SK-N-SH (cell line): ENCODE measurements around the gene HS1BP3. TPM values are rescaled to one million over a fixed set of nuclear protein-coding genes. Genes with fewer than 3 reads are reported as not detected.

Experiments
- CTCF ChIA-PET: fragments of 300-600, 350-600 bp; formaldehyde crosslinking; extraction: SDS; loops from one replicate; lab custom pipeline; 2021; lab: Yijun Ruan, JAX
- POLR2A ChIA-PET: fragments of 350-600 bp; sonication (Branson Sonifier 250); formaldehyde crosslinking; extraction: SDS; loops from one replicate; lab custom pipeline; 2020; ENCODE audit warnings: antibody characterized with exemption, inconsistent platforms; lab: Yijun Ruan, JAX
- DNase-seq: peaks from one replicate; pipeline ENCODE4 v3.0.0; 2012
- H2AFZ ChIP-seq: fragments of 200-600 bp; sonication (generic); 2 replicates; pipeline ENCODE4 v1.8.1; 2016; ENCODE audit warnings: antibody characterized with exemption, mild to moderate bottlenecking, low read depth
- H3F3A ChIP-seq: fragments of 200-600 bp; sonication (generic); replicated peaks from 2 replicates; pipeline ENCODE3; 2016; ENCODE audit warnings: antibody characterized with exemption, mild to moderate bottlenecking; ENCODE audit not compliant: insufficient read depth
- H3K27ac ChIP-seq, 2 experiments: fragments of 200-500 bp in 1 of 2; fragments of 200-600 bp in 1 of 2; sonication (Bioruptor generic) in 1 of 2; sonication (generic), shearing (Covaris generic) in 1 of 2; 2 replicates each; pipeline versions ENCODE4 v1.5.1 to v1.6.1; 2014 to 2016; ENCODE audit warnings: low read depth in 2 of 2, inconsistent platforms in 1 of 2, low read length in 1 of 2, mild to moderate bottlenecking in 1 of 2, mixed read lengths in 1 of 2
- H3K27me3 ChIP-seq: fragments of 200-600 bp; sonication (generic), shearing (Covaris generic); 2 replicates; pipeline ENCODE4 v1.6.1; 2016; ENCODE audit warnings: mixed run types; ENCODE audit not compliant: insufficient read depth
- H3K36me3 ChIP-seq, 2 experiments: fragments of 200-500 bp in 1 of 2; fragments of 200-600 bp in 1 of 2; sonication (Bioruptor generic) in 1 of 2; sonication (generic) in 1 of 2; replicated peaks in 1 of 2; 2 replicates each; pipeline versions ENCODE3 to v1.5.1; 2014 to 2016; ENCODE audit warnings: low read length in 1 of 2, mild to moderate bottlenecking in 1 of 2; ENCODE audit not compliant: insufficient read depth in 2 of 2, control insufficient read depth in 1 of 2
- H3K4me1 ChIP-seq, 2 experiments: fragments of 200-500 bp in 1 of 2; fragments of 200-600 bp in 1 of 2; sonication (Bioruptor generic) in 1 of 2; sonication (generic), shearing (Covaris generic) in 1 of 2; 2 replicates each; pipeline versions ENCODE4 v1.5.1 to v1.6.1; 2014 to 2016; ENCODE audit warnings: low read depth in 1 of 2, low read length in 1 of 2, mixed run types in 1 of 2; ENCODE audit not compliant: insufficient read depth in 2 of 2, control insufficient read depth in 1 of 2
- H3K4me2 ChIP-seq: fragments of 200-600 bp; sonication (generic), shearing (Covaris generic); 2 replicates; pipeline ENCODE4 v1.6.1; 2017; ENCODE audit warnings: mixed run types
- H3K4me3 ChIP-seq, 2 experiments: fragments of 200-500 bp in 1 of 2; fragments of 200-600 bp in 1 of 2; sonication (Bioruptor generic) in 1 of 2; sonication (generic), shearing (Covaris generic) in 1 of 2; 2 replicates each; pipeline versions ENCODE4 v1.5.1 to v1.8.1; 2014 to 2016; ENCODE audit warnings: low read depth in 2 of 2, inconsistent platforms in 1 of 2, low read length in 1 of 2, mild to moderate bottlenecking in 1 of 2, mixed read lengths in 1 of 2, moderate library complexity in 1 of 2
- H3K79me2 ChIP-seq: fragments of 200-600 bp; sonication (generic); 2 replicates; pipeline ENCODE4 v1.8.1; 2017; ENCODE audit warnings: mild to moderate bottlenecking; ENCODE audit not compliant: insufficient read depth
- H3K9ac ChIP-seq: fragments of 200-600 bp; sonication (generic); 2 replicates; pipeline ENCODE4 v1.6.1; 2017; ENCODE audit warnings: mixed run types
- H3K9me2 ChIP-seq: fragments of 200-600 bp; sonication (generic); 2 replicates; pipeline ENCODE4 v1.6.1; 2017; ENCODE audit warnings: mixed run types
- H3K9me3 ChIP-seq: fragments of 200-600 bp; sonication (generic); 2 replicates; pipeline ENCODE4 v1.6.1; 2017; ENCODE audit warnings: mixed run types, mild to moderate bottlenecking, moderate library complexity
- H4K20me1 ChIP-seq: fragments of 200-600 bp; sonication (generic); 2 replicates; pipeline ENCODE4 v1.6.1; 2017; ENCODE audit warnings: mild to moderate bottlenecking, mixed run types; ENCODE audit not compliant: insufficient read depth
- EP300 ChIP-seq, 2 experiments: IDR thresholded peaks; 2 replicates each; pipeline versions ENCODE4 v1.4.0 to v1.6.1; 2012; ENCODE audit warnings: borderline replicate concordance in 1 of 2, low read depth in 1 of 2, low read length in 1 of 2
- FOSL2 ChIP-seq: IDR thresholded peaks from 2 replicates; pipeline ENCODE4 v1.4.0; 2012; ENCODE audit warnings: low read depth, mild to moderate bottlenecking, moderate library complexity, borderline replicate concordance
- FOXJ3 ChIP-seq: sonication (generic); formaldehyde crosslinking; IDR thresholded peaks from 2 replicates; pipeline ENCODE4 v1.5.1; 2020; ENCODE audit warnings: mild to moderate bottlenecking, missing genetic modification reagents
- JUND ChIP-seq: IDR thresholded peaks from 2 replicates; pipeline ENCODE4 v1.4.0; 2012
- MEF2A ChIP-seq: IDR thresholded peaks from 2 replicates; pipeline ENCODE4 v1.4.0; 2012; ENCODE audit warnings: low read depth, borderline replicate concordance
- MXI1 ChIP-seq: IDR thresholded peaks from 2 replicates; pipeline ENCODE4 v1.6.1; 2012; ENCODE audit warnings: mild to moderate bottlenecking, low read depth, low read length, improper control_type of control experiment
- NFIC ChIP-seq: IDR thresholded peaks from 2 replicates; pipeline ENCODE4 v1.4.0; 2012; ENCODE audit warnings: borderline replicate concordance
- NRF1 ChIP-seq: IDR thresholded peaks from 2 replicates; pipeline ENCODE4 v1.6.1; 2012; ENCODE audit warnings: low read depth, mild to moderate bottlenecking, low read length
- TAF1 ChIP-seq: IDR thresholded peaks from 2 replicates; pipeline ENCODE4 v1.6.1; 2012; ENCODE audit warnings: low read depth, mild to moderate bottlenecking, low read length, moderate library complexity, borderline replicate concordance
- TCF12 ChIP-seq: IDR thresholded peaks from 2 replicates; pipeline ENCODE4 v1.4.0; 2012
- WGBS: methylation state at CpG from one replicate; pipeline ENCODE4 v1.1.6; 2017; ENCODE audit warnings: low lambda C conversion rate; 5-methylcytosine and 5-hydroxymethylcytosine counted together
- polyA plus RNA-seq, 3 experiments: library from polyadenylated mRNA; depleted of rRNA; stranded (reverse); fragments of >200 nt; gene quantifications; 2 replicates each; pipeline ENCODE4 v1.2.3, GENCODE V29; 2012
- TF ChIP-seq, protein P1 (sequence below): IDR thresholded peaks from 2 replicates; pipeline ENCODE4 v1.4.0; 2012; ENCODE audit warnings: low read depth, borderline replicate concordance
- TF ChIP-seq, protein P2 (sequence below): fragments of 150-350 bp; IDR thresholded peaks from 2 replicates; pipeline ENCODE4 v1.6.1; 2017; ENCODE audit warnings: antibody characterized with exemption, low read length, low read depth, borderline replicate concordance
- TF ChIP-seq, protein P3 (sequence below): IDR thresholded peaks from 2 replicates; pipeline ENCODE4; 2012
- TF ChIP-seq, protein P4 (sequence below): fragments of 150-350 bp; IDR thresholded peaks from 2 replicates; pipeline ENCODE4 v1.6.1; 2016; ENCODE audit warnings: mild to moderate bottlenecking, low read depth, low read length

Gene HS1BP3
- polyA plus RNA-seq, 1 of the 3 experiments (the other 2 are of a cell fraction): 20.1 TPM

DNA sequence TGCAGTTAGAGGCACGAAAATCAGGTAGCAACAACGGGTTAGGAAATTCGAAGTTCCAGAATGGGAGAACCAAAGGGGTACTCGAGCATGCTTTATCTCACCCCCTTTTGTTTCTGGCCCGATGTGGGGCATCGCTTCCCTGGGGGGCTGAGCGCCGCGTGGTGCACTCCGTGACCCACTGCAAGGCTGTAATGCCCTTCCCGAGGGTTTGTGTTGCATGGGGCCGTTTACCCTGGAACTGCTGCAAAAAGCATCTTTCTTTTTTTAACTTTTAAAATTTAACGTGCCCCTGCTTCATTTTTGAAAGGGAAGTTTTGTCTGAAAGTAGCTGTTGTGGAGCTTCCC, 20.8 kb upstream of the HS1BP3 start:
- Histone ChIP-seq H3K4me1 (peaks cover 5 to 15% of the 10 kb centered on the region in 2 experiments; a peak in 2 of 4 replicates), H3K9me2 (no peaks in the 10 kb centered on the region), H3F3A (peaks cover 6% of the 10 kb centered on the region), H3K27ac (no peak overlapping the region), H3K36me3 (no peaks in the 10 kb centered on the region), H2AFZ (no peak overlapping the region), H3K4me2 (no peak overlapping the region), H3K27me3 (peaks cover 47% of the 10 kb centered on the region), H4K20me1 (no peaks in the 10 kb centered on the region), H3K79me2 (no peaks in the 10 kb centered on the region), H3K9ac (no peak overlapping the region), H3K9me3 (no peaks in the 10 kb centered on the region), H3K4me3 (no peak overlapping the region)
- DNase-seq: no peak
- WGBS: 27% methylated on average over 13 of the region's 13 CpGs
- POLR2A ChIA-PET: interaction anchor here (0.6 kb wide), 1 partner anchor 8 kb away, joined by 3 read pairs; no protein-coding TSS in a partner anchor
- TF ChIP-seq FOSL2 (no peak), FOXJ3 (CRISPR knock-in tag) (no peak), MXI1 (no peak), TCF12 (no peak), JUND (no peak)
- TF ChIP-seq, protein P1, sequence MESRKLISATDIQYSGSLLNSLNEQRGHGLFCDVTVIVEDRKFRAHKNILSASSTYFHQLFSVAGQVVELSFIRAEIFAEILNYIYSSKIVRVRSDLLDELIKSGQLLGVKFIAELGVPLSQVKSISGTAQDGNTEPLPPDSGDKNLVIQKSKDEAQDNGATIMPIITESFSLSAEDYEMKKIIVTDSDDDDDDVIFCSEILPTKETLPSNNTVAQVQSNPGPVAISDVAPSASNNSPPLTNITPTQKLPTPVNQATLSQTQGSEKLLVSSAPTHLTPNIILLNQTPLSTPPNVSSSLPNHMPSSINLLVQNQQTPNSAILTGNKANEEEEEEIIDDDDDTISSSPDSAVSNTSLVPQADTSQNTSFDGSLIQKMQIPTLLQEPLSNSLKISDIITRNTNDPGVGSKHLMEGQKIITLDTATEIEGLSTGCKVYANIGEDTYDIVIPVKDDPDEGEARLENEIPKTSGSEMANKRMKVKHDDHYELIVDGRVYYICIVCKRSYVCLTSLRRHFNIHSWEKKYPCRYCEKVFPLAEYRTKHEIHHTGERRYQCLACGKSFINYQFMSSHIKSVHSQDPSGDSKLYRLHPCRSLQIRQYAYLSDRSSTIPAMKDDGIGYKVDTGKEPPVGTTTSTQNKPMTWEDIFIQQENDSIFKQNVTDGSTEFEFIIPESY: no peak
- TF ChIP-seq, protein P2, sequence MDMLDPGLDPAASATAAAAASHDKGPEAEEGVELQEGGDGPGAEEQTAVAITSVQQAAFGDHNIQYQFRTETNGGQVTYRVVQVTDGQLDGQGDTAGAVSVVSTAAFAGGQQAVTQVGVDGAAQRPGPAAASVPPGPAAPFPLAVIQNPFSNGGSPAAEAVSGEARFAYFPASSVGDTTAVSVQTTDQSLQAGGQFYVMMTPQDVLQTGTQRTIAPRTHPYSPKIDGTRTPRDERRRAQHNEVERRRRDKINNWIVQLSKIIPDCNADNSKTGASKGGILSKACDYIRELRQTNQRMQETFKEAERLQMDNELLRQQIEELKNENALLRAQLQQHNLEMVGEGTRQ: no peak
- TF ChIP-seq, protein P3, sequence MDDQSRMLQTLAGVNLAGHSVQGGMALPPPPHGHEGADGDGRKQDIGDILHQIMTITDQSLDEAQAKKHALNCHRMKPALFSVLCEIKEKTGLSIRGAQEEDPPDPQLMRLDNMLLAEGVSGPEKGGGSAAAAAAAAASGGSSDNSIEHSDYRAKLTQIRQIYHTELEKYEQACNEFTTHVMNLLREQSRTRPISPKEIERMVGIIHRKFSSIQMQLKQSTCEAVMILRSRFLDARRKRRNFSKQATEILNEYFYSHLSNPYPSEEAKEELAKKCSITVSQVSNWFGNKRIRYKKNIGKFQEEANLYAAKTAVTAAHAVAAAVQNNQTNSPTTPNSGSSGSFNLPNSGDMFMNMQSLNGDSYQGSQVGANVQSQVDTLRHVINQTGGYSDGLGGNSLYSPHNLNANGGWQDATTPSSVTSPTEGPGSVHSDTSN: no peak
- CTCF ChIA-PET: interaction anchor here (0.9 to 10.2 kb wide), 5 partner anchors 8 to 289 kb away, joined by 4 to 232 read pairs (median 9); partner anchors contain the start of gene GDF7

DNA sequence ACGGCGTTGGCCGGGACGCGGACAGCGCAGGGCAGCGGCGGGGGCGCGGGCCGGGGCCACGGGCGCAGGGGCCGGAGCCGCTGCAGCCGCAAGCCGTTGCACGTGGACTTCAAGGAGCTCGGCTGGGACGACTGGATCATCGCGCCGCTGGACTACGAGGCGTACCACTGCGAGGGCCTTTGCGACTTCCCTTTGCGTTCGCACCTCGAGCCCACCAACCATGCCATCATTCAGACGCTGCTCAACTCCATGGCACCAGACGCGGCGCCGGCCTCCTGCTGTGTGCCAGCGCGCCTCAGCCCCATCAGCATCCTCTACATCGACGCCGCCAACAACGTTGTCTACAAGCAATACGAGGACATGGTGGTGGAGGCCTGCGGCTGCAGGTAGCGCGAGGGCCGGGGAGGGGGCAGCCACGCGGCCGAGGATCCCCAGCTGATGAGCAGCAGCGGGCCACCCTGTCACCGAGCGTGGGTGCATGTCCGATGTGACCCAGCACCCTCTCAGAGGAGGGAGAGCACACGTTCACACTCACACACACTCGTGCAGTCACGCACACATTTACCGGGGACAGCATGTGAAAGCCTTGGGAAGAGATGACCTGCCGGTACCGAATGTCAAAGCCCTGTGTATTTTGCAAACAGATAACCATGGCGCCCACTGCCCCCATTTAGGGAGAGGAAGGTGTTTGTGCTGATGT, 20.3 kb upstream of the HS1BP3 start:
- Histone ChIP-seq H3K9me3 (no peaks in the 10 kb centered on the region), H3K4me1 (peaks cover 5 to 17% of the 10 kb centered on the region in 2 experiments; a peak in 2 of 4 replicates), H3K79me2 (no peaks in the 10 kb centered on the region), H3K4me3 (peak overlapping the region in 1 of 2 experiments; percentile 2; a peak in 1 of 4 replicates), H3K4me2 (no peak overlapping the region), H4K20me1 (no peaks in the 10 kb centered on the region), H3K27ac (no peak overlapping the region), H3K36me3 (no peaks in the 10 kb centered on the region), H2AFZ (no peak overlapping the region), H3F3A (peaks cover 6% of the 10 kb centered on the region), H3K27me3 (peaks cover 52% of the 10 kb centered on the region), H3K9ac (no peak overlapping the region), H3K9me2 (no peaks in the 10 kb centered on the region)
- TF ChIP-seq MEF2A: no peak
- TF ChIP-seq, protein P2: no peak
- TF ChIP-seq TAF1: no peak
- no peak for TF ChIP-seq EP300 (IDR thresholded peaks at IDR 0.05; ENCODE audit: borderline replicate concordance in 1 of 2, low read depth in 1 of 2, low read length in 1 of 2)
- TF ChIP-seq NFIC: no peak
- TF ChIP-seq, protein P4, sequence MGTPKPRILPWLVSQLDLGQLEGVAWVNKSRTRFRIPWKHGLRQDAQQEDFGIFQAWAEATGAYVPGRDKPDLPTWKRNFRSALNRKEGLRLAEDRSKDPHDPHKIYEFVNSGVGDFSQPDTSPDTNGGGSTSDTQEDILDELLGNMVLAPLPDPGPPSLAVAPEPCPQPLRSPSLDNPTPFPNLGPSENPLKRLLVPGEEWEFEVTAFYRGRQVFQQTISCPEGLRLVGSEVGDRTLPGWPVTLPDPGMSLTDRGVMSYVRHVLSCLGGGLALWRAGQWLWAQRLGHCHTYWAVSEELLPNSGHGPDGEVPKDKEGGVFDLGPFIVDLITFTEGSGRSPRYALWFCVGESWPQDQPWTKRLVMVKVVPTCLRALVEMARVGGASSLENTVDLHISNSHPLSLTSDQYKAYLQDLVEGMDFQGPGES: no peak
- TF ChIP-seq NRF1: no peak
- WGBS: 25% methylated on average over 35 of the region's 60 CpGs
- peak; percentile 66 for DNase-seq
- ChIA-PET POLR2A (interaction anchor here (0.6 kb wide), 1 partner anchor 8 kb away, joined by 3 read pairs; no protein-coding TSS in a partner anchor), CTCF (interaction anchor here (0.9 to 10.2 kb wide), 10 partner anchors 8 to 292 kb away, joined by 3 to 232 read pairs (median 4); partner anchors contain the start of gene GDF7)
